HCT116 (cell line): ENCODE results near the gene NOL4L. TPM values are rescaled to one million over a fixed set of nuclear protein-coding genes. Genes with fewer than 3 reads are reported as not detected.

Experiments used
- ATAC-seq: fragments of 200-7000 bp; cut with Tn5 transposase; 2 replicates; pipeline ENCODE4 v1.9.1; 2020; ENCODE audit warnings: mild to moderate bottlenecking, moderate library complexity
- BruUV-seq: library from RNA; stranded (reverse); fragments of 400-500 nt; replicated peaks from 2 replicates; lab custom pipeline; 2021; lab: Mats Ljungman, UMichigan
- CTCF ChIA-PET: fragments of 300-600 bp; sonication (Branson Sonifier 250); formaldehyde crosslinking; loops from one replicate; lab custom pipeline; 2021; ENCODE audit warnings: antibody characterized with exemption; lab: Charles Lee
- POLR2A ChIA-PET: fragments of 300-600, 350-600 bp; sonication (Branson Sonifier 250); formaldehyde crosslinking; loops from one replicate; lab custom pipeline; 2021; ENCODE audit warnings: antibody characterized with exemption; lab: Charles Lee
- RAD21 ChIA-PET, 2 experiments: fragments of 300-600 bp; sonication (Branson Sonifier 250); formaldehyde crosslinking; loops; one replicate each; lab custom pipeline; 2023; ENCODE audit warnings: low total read pairs in 2 of 2; ENCODE audit not compliant: uncharacterized antibody in 2 of 2, unreplicated experiment in 2 of 2, low non-redundant PET in 1 of 2; lab: Charles Lee
- DNase-seq: peaks from one replicate; pipeline ENCODE4 v3.0.0-alpha.2; 2010; ENCODE audit warnings: low read depth, low spot score
- H2AFZ ChIP-seq: fragments of 200-600 bp; shearing (Covaris generic), sonication (generic); 2 replicates; pipeline ENCODE4 v1.6.1; 2017; ENCODE audit warnings: low read depth, mixed run types, mixed read lengths, antibody characterized with exemption, low read length; ENCODE audit not compliant: poor library complexity, severe bottlenecking
- H3K27ac ChIP-seq: 2 replicates; pipeline ENCODE4 v1.5.1; 2012; ENCODE audit warnings: low read depth, low read length
- H3K27me3 ChIP-seq: fragments of 200-600 bp; sonication (generic); 2 replicates; pipeline ENCODE4 v1.6.1; 2016; ENCODE audit warnings: mixed run types, low read length, mixed read lengths; ENCODE audit not compliant: insufficient read depth
- H3K36me3 ChIP-seq, 2 experiments: fragments of 200-500 bp in 1 of 2; fragments of 200-600 bp in 1 of 2; sonication (Bioruptor generic) in 1 of 2; sonication (generic) in 1 of 2; 2 replicates each; pipeline versions ENCODE4 v1.5.1 to v1.6.1; 2014 to 2016; ENCODE audit warnings: low read length in 2 of 2, inconsistent platforms in 1 of 2, mixed read lengths in 1 of 2, mixed run types in 1 of 2; ENCODE audit not compliant: insufficient read depth in 2 of 2, control insufficient read depth in 1 of 2
- H3K4me1 ChIP-seq, 2 experiments: fragments of 200-600 bp in 1 of 2; sonication (generic) in 1 of 2; 2 replicates each; pipeline versions ENCODE4 v1.5.1 to v1.6.1; 2012 to 2017; ENCODE audit warnings: low read length in 2 of 2, inconsistent platforms in 1 of 2, mild to moderate bottlenecking in 1 of 2, mixed read lengths in 1 of 2, mixed run types in 1 of 2, moderate library complexity in 1 of 2; ENCODE audit not compliant: insufficient read depth in 2 of 2, control insufficient read depth in 1 of 2
- H3K4me2 ChIP-seq: fragments of 200-600 bp; sonication (generic); 2 replicates; pipeline ENCODE4 v1.6.1; 2017; ENCODE audit warnings: mixed run types, low read length, mixed read lengths
- H3K4me3 ChIP-seq, 2 experiments: fragments of 200-600 bp in 1 of 2; sonication (generic) in 1 of 2; replicated peaks in 1 of 2; 2 replicates each; pipeline ENCODE4 v1.5.1; 2011 to 2016; ENCODE audit warnings: low read length in 2 of 2, control low read depth in 1 of 2, low read depth in 1 of 2, mild to moderate bottlenecking in 1 of 2, mixed read lengths in 1 of 2, mixed run types in 1 of 2
- H3K79me2 ChIP-seq: fragments of 200-600 bp; sonication (generic); 2 replicates; pipeline ENCODE4 v1.6.1; 2017; ENCODE audit warnings: mild to moderate bottlenecking, mixed run types, low read length, moderate library complexity, mixed read lengths; ENCODE audit not compliant: insufficient read depth
- H3K9ac ChIP-seq: fragments of 200-600 bp; sonication (generic); 2 replicates; pipeline ENCODE4 v1.6.1; 2016; ENCODE audit warnings: low read length, mixed read lengths
- H3K9me2 ChIP-seq: fragments of 200-600 bp; sonication (generic), shearing (Covaris generic); 2 replicates; pipeline ENCODE4 v1.6.1; 2017; ENCODE audit warnings: mixed run types, mild to moderate bottlenecking, moderate library complexity; ENCODE audit not compliant: insufficient read depth
- H3K9me3 ChIP-seq, 2 experiments: fragments of 200-500 bp in 1 of 2; fragments of 200-600 bp in 1 of 2; sonication (Bioruptor generic) in 1 of 2; sonication (generic) in 1 of 2; 2 replicates each; pipeline ENCODE4 v1.6.1; 2014 to 2017; ENCODE audit warnings: low read length in 2 of 2, mixed read lengths in 2 of 2, inconsistent platforms in 1 of 2, low read depth in 1 of 2, mild to moderate bottlenecking in 1 of 2, mixed run types in 1 of 2, moderate library complexity in 1 of 2; ENCODE audit not compliant: control insufficient read depth in 1 of 2, insufficient read depth in 1 of 2
- H4K20me1 ChIP-seq: fragments of 200-600 bp; sonication (generic), shearing (Covaris generic); 2 replicates; pipeline ENCODE4 v1.6.1; 2017; ENCODE audit warnings: mixed run types, mild to moderate bottlenecking, moderate library complexity; ENCODE audit not compliant: insufficient read depth
- ATF3 ChIP-seq: IDR thresholded peaks from 2 replicates; pipeline ENCODE4 v1.6.1; 2012
- CTCF ChIP-seq, 3 experiments: fragments of 200-600 bp in 1 of 3; sonication (generic) in 1 of 3; IDR thresholded peaks in 2 of 3; conservative IDR thresholded peaks in 1 of 3; 2 replicates each; pipeline ENCODE4 v1.5.1; 2012 to 2017; ENCODE audit warnings: low read depth in 2 of 3, low read length in 2 of 3, antibody characterized with exemption in 1 of 3, borderline replicate concordance in 1 of 3, control low read depth in 1 of 3, mild to moderate bottlenecking in 1 of 3, mixed read lengths in 1 of 3, mixed run types in 1 of 3, moderate library complexity in 1 of 3; ENCODE audit not compliant: insufficient read depth in 1 of 3
- EGR1 ChIP-seq: IDR thresholded peaks from 2 replicates; pipeline ENCODE4 v1.6.1; 2012; ENCODE audit warnings: low read depth
- ELF1 ChIP-seq: IDR thresholded peaks from 2 replicates; pipeline ENCODE4 v1.6.1; 2012; ENCODE audit warnings: low read depth, borderline replicate concordance
- FOSL1 ChIP-seq: IDR thresholded peaks from 2 replicates; pipeline ENCODE4 v1.6.1; 2012; ENCODE audit warnings: low read depth
- JUND ChIP-seq: IDR thresholded peaks from 2 replicates; pipeline ENCODE4 v1.6.1; 2012
- MAX ChIP-seq: IDR thresholded peaks from 2 replicates; pipeline ENCODE4 v1.6.1; 2012
- POLR2AphosphoS5 ChIP-seq: IDR thresholded peaks from 2 replicates; pipeline ENCODE4 v1.6.1; 2011; ENCODE audit warnings: mild to moderate bottlenecking, low read depth, low read length, moderate library complexity
- SP1 ChIP-seq: IDR thresholded peaks from 2 replicates; pipeline ENCODE4 v1.6.1; 2012; ENCODE audit warnings: low read depth
- TCF7L2 ChIP-seq: IDR thresholded peaks from 2 replicates; pipeline ENCODE4 v1.7.0; 2011; ENCODE audit warnings: borderline replicate concordance, inconsistent platforms; ENCODE audit not compliant: insufficient read depth, insufficient read length; ENCODE audit errors: extremely low read depth
- YY1 ChIP-seq: IDR thresholded peaks from 2 replicates; pipeline ENCODE4 v1.6.1; 2011; ENCODE audit warnings: low read length, low read depth, moderate library complexity, mild to moderate bottlenecking; ENCODE audit not compliant: insufficient replicate concordance; ENCODE audit errors: extremely low read depth
- ZFX ChIP-seq: fragments of 450-650 bp; IDR thresholded peaks from 2 replicates; pipeline ENCODE4 v1.6.1; 2017
- ZNF274 ChIP-seq: fragments of 200-500 bp; sonication (Bioruptor generic); IDR thresholded peaks from 2 replicates; pipeline ENCODE4 v1.6.1; 2014; ENCODE audit warnings: mild to moderate bottlenecking, low read depth, low read length, inconsistent platforms
- intact Hi-C: fragments of 100-400 bp; cut with micrococcal nuclease; formaldehyde crosslinking; loops from 2 replicates; pipeline ENCODE4 v1.10.0; 2022
- total RNA-seq: library from RNA; stranded (reverse); gene quantifications from one replicate; pipeline ENCODE4 v1.2.1, GENCODE V29; 2021; ENCODE audit not compliant: unreplicated experiment

Gene NOL4L
- total RNA-seq, 1 experiment from 2014 or later: 5.9 TPM

GRCh38 chr20:32537657-32538525, 47.2 kb downstream of the NOL4L start:
- ATAC-seq (no peak), DNase-seq (no peak)
- ChIA-PET POLR2A (no interaction called here), CTCF (no interaction called here), RAD21 (no interaction called here)
- no peak overlapping the region for H3K9ac ChIP-seq
- H3K36me3 ChIP-seq: no peaks in the 10 kb centered on the region
- H3K27ac ChIP-seq: no peak overlapping the region
- H3K4me2 ChIP-seq: no peak overlapping the region
- H3K9me3 ChIP-seq: no peaks in the 10 kb centered on the region
- TF ChIP-seq SP1 (no peak), ZNF274 (no peak), ATF3 (no peak)
- no peaks in the 10 kb centered on the region for H3K9me2 ChIP-seq
- H4K20me1 ChIP-seq: no peaks in the 10 kb centered on the region
- no peak overlapping the region for H2AFZ ChIP-seq
- no peaks in the 10 kb centered on the region for H3K27me3 ChIP-seq
- no peak overlapping the region for H3K4me3 ChIP-seq
- peaks cover 15 to 52% of the 10 kb centered on the region in 2 experiments; a peak in 3 of 4 replicates for H3K4me1 ChIP-seq
- no TSS peak for BruUV-seq
- intact Hi-C loops: no loop called here
- H3K79me2 ChIP-seq: no peaks in the 10 kb centered on the region

- BruUV-seq: no TSS peak
- H3K27ac ChIP-seq: no peak overlapping the region
- DNase-seq: no peak
- no peak for TF ChIP-seq POLR2AphosphoS5
- TF ChIP-seq EGR1: no peak
- TF ChIP-seq YY1: no peak
- no peak for TF ChIP-seq JUND
- no peak for TF ChIP-seq TCF7L2
- TF ChIP-seq MAX: no peak
- TF ChIP-seq CTCF (IDR thresholded peaks at IDR 0.05 in 2 of 3, conservative IDR thresholded peaks at IDR 0.05 in 1 of 3; ENCODE audit: borderline replicate concordance in 1 of 3, insufficient read depth in 1 of 3, low read depth in 2 of 3, low read length in 2 of 3): no peak
- TF ChIP-seq ATF3: no peak
- no peak for TF ChIP-seq ELF1
- TF ChIP-seq ZFX: no peak
- no peak for TF ChIP-seq FOSL1
- no peak for TF ChIP-seq ZNF274
Observed at GRCh38 chr20:32536851-32537656, 48.1 kb downstream of the NOL4L start.

More at GRCh38 chr20:32536851-32537656, 48.1 kb downstream of the NOL4L start:
- ChIA-PET RAD21 (interaction anchor here (0.6 to 0.7 kb wide), 2 partner anchors 34 to 305 kb away, joined by 3 read pairs; no protein-coding TSS in a partner anchor), CTCF (interaction anchor here (0.6 to 2.6 kb wide), 3 partner anchors 10 to 129 kb away, joined by 3 to 7 read pairs (median 3); no protein-coding TSS in a partner anchor), POLR2A (no interaction called here)
- Histone ChIP-seq H3K9me2 (no peaks in the 10 kb centered on the region), H3K4me3 (peak overlapping the region; percentile 41 to 53), H3K36me3 (no peaks in the 10 kb centered on the region), H3K9me3 (no peaks in the 10 kb centered on the region), H3K4me1 (peaks cover 15 to 52% of the 10 kb centered on the region in 2 experiments; a peak in 3 of 4 replicates), H2AFZ (no peak overlapping the region), H3K79me2 (no peaks in the 10 kb centered on the region), H3K9ac (no peak overlapping the region), H3K4me2 (peak overlapping the region; percentile 85), H4K20me1 (no peaks in the 10 kb centered on the region), H3K27me3 (no peaks in the 10 kb centered on the region)
- peak; percentile 70 for ATAC-seq
- intact Hi-C loops: no loop called here
